IPS-18c (cell line): Measurements from ENCODE around the gene HOOK2.

ENCODE experiments used
- H3K4me3 ChIP-seq: 2 replicates; pipeline ENCODE4 v1.7.0; 2013; ENCODE audit warnings: low read depth, mild to moderate bottlenecking, low read length, moderate library complexity; ENCODE audit not compliant: insufficient read depth
- H3K9me3 ChIP-seq: one replicate; pipeline ENCODE4 v1.6.1; 2013; ENCODE audit warnings: mild to moderate bottlenecking, low read length, moderate library complexity; ENCODE audit not compliant: control insufficient read depth, insufficient read depth

The HOOK2 gene

GRCh38 chr19:12769689-12770088 is 5.7 kb downstream of the HOOK2 start:
- Histone ChIP-seq H3K4me3 (0 out of 2 replicates have a peak overlapping the region, but pooled peaks have one; percentile 24), H3K9me3 (no peaks in the 10 kb centered on the region)

- H3K9me3 ChIP-seq = no peaks in the 10 kb centered on the region
Observed at GRCh38 chr19:12767666-12768065, 7.7 kb downstream of the HOOK2 start.

GRCh38 chr19:12767150-12767549 is 8.2 kb downstream of the HOOK2 start:
- no peaks in the 10 kb centered on the region for H3K9me3 ChIP-seq
- H3K4me3 ChIP-seq = no peak overlapping the region

More at GRCh38 chr19:12767666-12768065, 7.7 kb downstream of the HOOK2 start:
- no peak overlapping the region for H3K4me3 ChIP-seq

GRCh38 chr19:12766051-12766521 is 9.3 kb downstream of the HOOK2 start:
- Histone ChIP-seq H3K4me3 (peak overlapping the region; percentile 67), H3K9me3 (no peaks in the 10 kb centered on the region)

- H3K4me3 ChIP-seq = no peak overlapping the region
- no peaks in the 10 kb centered on the region for H3K9me3 ChIP-seq
Observed at GRCh38 chr19:12764698-12765097, 10.7 kb downstream of the HOOK2 start.

GRCh38 chr19:12763100-12763499 is 12.3 kb downstream of the HOOK2 start:
- Histone ChIP-seq H3K4me3 (no peak overlapping the region), H3K9me3 (no peaks in the 10 kb centered on the region)

- no peaks in the 10 kb centered on the region for H3K9me3 ChIP-seq
- no peak overlapping the region for H3K4me3 ChIP-seq
Observed at GRCh38 chr19:12759686-12760085, 15.7 kb downstream of the HOOK2 start.

- no peaks in the 10 kb centered on the region for H3K9me3 ChIP-seq
- H3K4me3 ChIP-seq = peak overlapping the region; percentile 38
Observed at GRCh38 chr19:12757544-12758274, 17.6 kb downstream of the HOOK2 start.

- Histone ChIP-seq H3K9me3 (no peaks in the 10 kb centered on the region), H3K4me3 (no peak overlapping the region)
Observed at GRCh38 chr19:12756150-12756883, 19.0 kb downstream of the HOOK2 start.

- Histone ChIP-seq H3K4me3 (no peak overlapping the region), H3K9me3 (no peaks in the 10 kb centered on the region)
Observed at GRCh38 chr19:12754465-12755196, 20.7 kb downstream of the HOOK2 start.

GRCh38 chr19:12752056-12752781 is 23.1 kb downstream of the HOOK2 start:
- peak overlapping the region; percentile 36; the same call in 1 of the 2 replicates for H3K4me3 ChIP-seq
- no peaks in the 10 kb centered on the region for H3K9me3 ChIP-seq

GRCh38 chr19:12751635-12752034 is 23.7 kb downstream of the HOOK2 start, which contains the start of gene BEST2:
TSS of gene BEST2 (plus strand) at chr19:12751791. CDS start at chr19:12752593, 802 bp downstream.
- Histone ChIP-seq H3K4me3 (peak within 1 kb of the TSS; percentile 36), H3K9me3 (no peaks in the 10 kb centered on the region)

GRCh38 chr19:12750851-12751250 is 24.5 kb downstream of the HOOK2 start:
- peak overlapping the region; percentile 36; the same call in 1 of the 2 replicates for H3K4me3 ChIP-seq
- H3K9me3 ChIP-seq = no peaks in the 10 kb centered on the region

- no peaks in the 10 kb centered on the region for H3K9me3 ChIP-seq
- H3K4me3 ChIP-seq = no peak overlapping the region; the same call in 1 of the 2 replicates
Observed at GRCh38 chr19:12749938-12750521, 25.3 kb downstream of the HOOK2 start.

- Histone ChIP-seq H3K9me3 (no peaks in the 10 kb centered on the region), H3K4me3 (no peak overlapping the region)
Observed at GRCh38 chr19:12748489-12748888, 26.9 kb downstream of the HOOK2 start.

- Histone ChIP-seq H3K4me3 (no peak overlapping the region), H3K9me3 (no peaks in the 10 kb centered on the region)
Observed at GRCh38 chr19:12745166-12745897, 30.0 kb downstream of the HOOK2 start.
